Measurements from ENCODE around the gene NXPH1.

The NXPH1 gene

DNA sequence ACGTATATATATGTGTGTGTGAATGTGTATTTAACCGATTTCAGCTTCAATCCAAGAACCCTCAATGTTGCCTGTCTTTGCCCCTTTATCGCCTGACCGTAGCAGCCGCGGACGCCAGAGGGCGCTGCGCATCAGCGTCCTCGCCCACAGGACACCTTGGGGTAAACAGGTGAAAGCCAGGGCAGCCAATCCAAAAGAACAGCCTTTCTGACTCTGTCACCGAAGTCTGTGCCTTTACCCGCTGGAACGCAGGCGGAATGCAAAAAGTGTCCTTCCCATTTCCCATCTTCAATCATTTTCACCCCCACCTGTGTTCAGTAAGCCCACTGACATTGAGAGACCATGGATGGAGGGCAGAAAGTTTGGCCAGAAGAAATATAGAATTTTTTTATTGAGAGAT, 3.6 kb downstream of the NXPH1 start:
- DNase-seq (ENCODE audit: low spot score): peak; percentile 20

DNA sequence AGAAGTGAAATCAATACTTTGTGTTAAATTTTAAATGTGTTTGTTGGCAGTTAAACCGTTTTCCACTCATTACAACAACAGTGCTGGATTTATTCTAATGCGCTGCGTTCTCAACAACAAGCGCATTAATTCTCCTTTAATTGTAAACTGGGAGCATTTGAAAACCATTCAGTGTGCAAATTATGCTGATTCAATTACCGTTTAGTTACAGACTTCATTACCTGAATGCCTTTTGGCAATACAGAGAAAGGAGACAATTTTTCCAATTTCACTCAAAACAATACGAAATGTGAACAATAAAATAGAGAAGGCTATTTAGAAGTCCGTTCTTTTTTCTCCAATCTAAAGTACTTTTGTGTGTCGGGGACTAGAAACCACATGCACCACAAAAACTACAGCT, 4.2 kb downstream of the NXPH1 start:
- no peak for DNase-seq (ENCODE audit: low spot score)

DNA sequence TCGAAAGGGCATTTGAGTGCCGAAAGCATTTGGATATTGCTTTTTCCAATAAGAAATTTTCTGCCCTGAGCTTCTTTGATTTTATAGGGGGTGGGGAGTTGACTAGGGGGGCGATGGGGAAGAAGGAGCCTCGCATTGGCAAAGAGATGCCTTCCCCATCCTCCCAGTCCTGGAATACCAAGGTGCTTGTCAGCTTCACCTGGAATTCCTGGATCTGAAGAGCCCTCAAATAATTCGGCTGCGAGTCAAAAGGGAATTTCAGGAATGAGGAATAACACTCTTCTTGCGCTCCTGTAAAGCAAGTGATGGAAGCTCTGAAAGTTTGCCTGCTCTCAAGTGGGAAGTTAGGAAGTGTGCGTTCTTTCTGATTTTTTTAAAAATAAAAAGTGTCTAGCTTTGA, 7.3 kb downstream of the NXPH1 start:
- DNase-seq (ENCODE audit: low spot score): no peak

DNA sequence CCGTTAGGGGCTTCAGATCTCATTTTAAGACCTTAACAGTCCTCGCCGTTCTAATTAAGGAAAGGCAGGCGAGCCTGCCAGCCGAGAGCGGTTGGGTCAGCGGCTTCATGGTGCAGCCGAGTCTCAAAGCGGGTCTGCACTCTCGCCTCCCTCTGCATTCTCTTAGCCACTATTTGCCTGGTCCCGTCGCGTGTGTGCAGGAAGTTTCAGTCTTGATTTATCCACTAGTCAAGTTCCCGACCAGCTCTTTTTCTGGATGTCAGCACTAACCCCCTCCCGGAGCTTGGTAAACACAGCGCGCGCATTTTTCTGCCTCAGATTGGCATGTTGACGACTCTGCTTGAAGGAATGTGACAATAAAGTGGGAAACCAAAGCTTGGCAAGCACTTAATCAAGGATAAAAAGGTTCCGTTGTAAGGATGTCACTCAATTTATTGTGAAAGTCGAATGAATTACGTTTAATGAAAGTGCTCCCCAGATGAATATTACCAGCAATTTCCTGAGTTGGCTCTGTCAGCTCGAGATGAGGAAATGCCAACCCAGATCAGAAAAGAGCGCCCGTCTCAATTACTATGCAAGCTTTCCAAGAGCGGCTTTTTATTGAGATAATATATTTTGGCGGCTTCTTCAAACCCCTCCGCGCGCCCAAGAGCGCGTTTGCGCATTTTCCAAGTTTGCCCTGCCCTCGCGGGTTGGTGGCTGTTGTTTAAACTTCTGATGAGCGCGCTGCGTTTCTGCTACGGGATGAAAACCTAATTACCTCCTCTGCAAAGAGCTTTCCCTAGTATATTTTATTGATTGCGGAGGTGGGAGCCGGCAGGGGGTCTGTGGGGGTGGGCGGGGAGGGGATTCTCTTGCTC, 7.9 kb downstream of the NXPH1 start:
- DNase-seq (ENCODE audit: low spot score): no peak

DNA sequence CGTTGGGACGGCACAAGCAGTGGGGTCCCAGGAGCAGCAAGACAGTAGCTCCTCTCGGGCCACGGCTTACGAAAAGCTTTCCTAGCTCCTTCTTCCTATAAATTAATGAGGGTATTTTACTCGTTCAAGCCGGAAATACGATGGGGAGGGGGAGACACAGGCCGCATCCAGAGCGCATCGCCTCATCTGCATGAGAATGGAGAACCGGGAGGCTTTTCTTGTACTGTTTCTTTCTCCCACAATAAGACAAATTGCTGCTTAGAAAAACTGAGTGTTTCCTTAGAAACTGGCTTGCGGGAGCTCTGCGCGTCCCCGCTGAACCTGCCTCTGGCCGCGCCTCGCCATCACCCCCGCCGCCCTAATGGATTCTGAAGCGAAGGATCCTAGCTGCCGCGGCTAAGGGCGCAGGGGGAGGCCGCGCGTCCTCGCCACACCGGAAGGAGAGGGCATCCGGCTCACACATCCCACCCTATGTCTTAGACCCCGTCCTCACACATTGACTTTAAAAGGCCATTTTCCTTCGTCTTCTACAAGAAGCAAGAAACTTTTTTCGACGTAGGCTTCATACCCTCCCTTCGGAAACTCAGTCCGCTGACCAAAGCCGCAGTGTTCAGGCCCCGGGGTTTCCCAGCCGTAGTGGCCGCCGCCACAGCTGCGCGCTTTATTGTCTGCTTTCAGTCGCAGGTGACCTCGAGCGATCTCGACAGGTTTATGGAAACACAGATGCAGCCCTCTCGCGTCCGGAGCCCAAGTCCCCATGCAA, 8.8 kb downstream of the NXPH1 start:
- DNase-seq (ENCODE audit: low spot score): no peak

DNA sequence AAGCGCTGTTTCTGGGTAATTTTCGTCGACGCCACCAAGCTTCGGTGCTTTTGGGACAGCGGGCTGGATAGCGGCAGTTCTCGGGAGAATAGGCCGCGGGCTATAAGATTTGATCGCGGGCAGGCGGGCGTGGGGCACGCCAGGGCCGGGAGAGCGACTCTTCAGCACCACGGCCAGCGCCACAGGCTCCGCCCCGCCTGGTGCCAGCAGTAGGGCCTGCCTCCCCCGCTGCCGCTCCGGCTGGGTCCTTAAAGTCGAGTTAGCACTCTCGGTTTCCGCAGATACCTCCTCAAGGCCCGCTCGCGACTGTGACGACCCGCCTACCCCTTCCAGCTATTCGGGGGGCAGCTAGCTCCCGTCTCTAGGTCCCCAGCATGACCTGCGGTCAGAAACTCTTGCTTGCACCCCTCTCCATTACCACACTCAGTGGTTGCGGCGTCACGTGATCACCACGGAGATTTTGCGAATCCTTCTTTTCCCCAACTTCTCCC, 9.4 kb downstream of the NXPH1 start:
- peak; percentile 4 for DNase-seq (ENCODE audit: low spot score)

DNA sequence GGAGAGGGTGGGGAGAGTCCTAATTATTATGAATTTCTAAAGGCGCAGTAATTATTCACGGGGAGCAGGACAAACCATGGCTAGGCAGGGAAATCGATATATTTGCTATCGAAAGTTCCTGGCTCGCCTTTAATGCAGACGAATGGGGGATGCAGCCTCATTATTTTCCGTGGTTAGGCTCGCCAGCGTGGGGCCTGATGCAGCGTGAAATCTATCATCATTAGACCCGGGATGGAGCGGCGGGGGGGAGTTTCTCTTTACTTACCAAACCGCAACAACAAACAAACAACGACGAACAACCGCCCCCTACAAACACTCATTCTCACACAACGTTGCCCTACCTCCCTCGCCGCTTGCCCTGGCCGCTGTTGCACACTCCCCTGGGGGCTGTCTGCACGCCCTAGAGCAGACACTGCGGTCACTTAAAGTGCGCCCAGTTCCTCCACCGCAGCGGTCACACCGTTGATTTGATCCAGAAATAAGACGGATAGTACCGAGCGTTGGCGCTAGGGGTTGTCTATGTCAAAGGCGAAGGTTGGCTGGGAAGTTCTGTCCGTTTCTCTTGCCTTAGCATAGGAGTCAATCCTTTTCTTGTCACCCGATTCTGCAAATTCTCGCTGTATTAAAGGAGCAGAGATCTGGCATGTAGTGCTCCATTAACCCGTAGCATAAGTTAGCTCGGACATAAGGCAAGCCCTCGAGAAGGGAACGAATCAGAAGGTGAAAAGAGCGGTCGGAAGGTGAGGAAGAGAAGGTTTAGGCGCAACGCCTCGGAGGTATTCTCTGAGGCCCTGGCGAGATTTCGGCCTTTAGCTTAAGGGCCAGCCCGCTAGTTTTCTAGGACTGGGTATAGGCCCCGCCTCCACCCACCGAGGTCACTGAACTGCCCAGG, 10.4 kb downstream of the NXPH1 start:
- no peak for DNase-seq (ENCODE audit: low spot score)

DNA sequence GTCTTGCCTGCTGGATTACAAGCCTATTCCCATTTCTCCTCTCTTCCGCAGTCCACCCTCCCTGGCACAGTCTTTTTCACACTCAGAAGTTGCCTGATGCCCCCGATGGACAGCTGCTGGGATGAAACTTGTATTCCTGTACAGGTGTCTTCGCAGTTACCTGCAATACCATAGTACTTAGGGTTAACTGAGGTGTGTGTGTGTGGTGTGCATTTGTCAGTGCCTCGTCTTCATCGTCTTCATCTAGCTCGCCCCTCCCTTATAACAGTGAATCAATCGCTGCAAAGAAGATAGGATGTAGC, 11.0 kb downstream of the NXPH1 start:
- DNase-seq (ENCODE audit: low spot score): no peak

DNA sequence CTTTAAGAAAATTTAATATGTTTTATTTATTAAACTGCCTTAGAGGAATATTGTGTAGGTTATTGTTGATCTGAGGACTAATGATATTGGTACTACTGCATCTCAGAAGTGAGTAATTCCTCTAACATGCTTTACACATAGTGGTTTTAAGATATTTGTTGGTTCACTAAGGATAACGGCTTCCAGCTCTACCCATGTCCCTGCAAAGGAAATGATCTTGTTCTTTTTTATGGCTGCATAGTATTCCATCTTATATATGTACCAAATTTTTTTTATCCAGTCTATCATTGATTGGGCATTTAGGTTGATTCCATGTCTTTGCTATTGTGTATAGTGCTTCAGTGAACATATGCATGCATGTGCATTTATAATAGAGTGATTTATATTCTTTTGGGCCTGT, 20.1 kb downstream of the NXPH1 start:
- no peak for DNase-seq (ENCODE audit: low spot score)

DNA sequence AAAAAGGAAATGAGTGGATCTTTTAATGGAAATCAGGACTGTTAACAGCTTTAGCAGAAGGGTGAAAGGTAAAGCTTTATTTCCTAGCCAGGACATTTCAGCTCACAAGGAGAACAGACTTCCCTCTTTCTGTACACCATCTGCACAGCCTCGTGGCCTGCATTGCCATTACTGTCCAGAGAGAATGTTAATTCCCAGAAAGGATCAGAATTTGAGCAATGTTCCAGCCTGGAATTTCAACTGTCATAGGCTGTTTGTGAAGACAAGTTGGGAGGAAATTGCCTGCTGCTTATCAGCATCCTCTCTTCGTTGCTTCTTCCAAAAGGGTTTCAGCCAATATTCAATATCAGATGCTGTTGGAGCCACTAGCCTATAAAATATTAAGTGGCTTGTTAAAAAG, 22.0 kb downstream of the NXPH1 start:
- no peak for DNase-seq (ENCODE audit: low spot score)

DNA sequence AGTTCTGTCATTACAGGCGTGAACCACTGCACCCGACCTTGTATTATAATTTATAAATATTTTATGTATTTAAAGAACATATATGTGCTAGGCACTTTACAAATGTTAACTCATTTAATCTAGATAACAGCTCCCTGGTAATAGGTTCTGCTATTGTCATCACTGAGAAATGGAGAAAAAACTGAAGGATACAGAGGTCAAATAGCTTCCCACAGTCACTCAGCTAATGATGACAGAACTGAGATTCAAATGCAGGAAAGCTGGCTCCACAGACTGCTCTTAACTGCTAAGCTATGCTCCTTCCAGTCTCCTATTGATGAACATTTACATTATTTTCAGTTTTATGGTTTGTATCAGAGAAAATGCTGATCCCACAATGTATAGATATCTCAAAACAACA, 28.9 kb downstream of the NXPH1 start:
- no peak for DNase-seq (ENCODE audit: low spot score)

DNA sequence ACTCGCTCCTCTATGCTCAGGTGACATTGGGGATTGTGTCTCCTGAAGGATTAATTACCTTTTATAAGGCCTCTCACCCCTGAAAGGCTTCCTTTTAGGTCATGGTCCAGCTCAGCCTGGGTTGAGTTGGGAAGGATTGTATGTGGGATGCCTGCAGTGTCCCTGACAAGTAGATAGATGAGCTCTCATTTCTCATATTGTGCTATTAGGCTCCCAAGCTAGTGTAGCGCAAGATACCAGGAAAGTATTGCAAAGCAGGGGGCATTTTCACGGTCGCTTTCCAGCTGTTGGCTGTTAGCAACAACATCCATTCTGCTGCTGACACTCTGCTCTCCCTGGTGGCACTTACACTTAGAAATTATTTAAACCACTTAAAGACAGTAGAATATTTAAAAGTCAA, 31.9 kb downstream of the NXPH1 start:
- no peak for DNase-seq (ENCODE audit: low spot score)

DNA sequence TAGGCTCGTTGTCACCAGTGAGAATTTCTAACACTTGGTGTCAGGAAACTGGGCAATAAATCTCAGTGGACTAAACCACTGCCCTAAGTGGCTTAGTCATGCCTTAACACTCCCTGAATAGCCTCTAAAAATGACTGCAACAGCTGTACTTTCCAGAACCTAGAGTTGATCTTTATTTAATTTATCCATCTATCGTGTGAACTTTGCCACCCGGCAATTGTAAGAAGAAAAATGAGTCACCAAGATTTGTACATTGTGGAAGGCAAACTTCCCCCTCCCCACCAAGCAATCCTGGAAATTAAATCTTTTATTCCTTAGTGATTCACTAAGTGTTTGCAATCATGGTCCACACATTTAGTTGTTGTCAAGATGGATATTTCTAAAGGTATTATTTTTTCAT, 47.1 kb downstream of the NXPH1 start:
- no peak for DNase-seq (ENCODE audit: low spot score)

DNA sequence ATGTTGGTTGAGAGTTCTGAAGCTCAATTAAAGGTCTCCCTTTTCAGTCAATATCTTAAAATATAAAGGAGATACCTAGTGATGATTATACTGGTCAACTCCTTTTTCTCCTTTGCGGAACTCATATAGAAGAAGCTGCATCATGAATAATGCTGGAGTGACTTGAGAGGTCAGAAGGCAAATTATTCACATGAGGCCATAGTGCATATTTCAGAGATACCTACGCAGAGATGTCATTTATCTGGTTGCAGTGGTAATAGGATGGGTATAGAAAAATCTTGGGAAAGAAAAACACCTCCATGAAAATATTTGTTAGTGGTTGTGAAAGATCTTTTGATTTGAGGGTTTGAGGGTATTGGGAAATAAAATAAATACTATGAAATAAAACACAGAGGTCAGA, 47.7 kb downstream of the NXPH1 start:
- no peak for DNase-seq (ENCODE audit: low spot score)

DNA sequence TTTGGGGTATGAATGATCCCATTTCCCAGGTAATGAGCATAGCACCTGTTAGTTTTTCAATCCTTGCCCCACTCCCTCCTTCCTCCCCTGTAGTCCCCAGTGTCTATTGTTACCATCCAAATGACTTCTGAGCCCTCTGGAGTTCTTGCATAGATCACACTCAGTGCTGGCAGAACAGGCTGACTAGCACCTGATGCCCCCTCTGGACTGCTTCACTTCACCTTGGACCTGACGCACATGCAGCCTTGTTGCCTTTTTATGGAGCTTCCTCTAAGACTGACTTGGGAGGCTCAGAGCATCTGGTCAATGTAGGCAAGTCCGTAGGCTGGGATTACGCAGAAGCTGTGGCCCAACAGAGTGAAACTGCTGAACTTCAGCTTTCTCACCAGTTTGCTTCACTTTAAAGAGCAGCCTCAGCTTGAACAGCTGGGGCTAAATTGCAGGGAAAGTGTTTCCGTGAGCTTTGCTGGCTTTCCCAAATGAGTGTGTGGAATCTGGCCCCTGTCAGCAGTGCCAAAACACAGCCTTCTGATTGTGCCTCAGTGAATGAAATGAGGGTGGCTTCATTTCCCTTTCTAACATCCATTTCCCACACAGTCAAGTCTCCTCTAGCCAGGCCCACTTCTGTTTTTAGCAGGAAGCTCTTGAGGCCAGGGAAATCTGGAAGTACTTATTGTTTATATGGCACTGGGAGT, 48.5 kb downstream of the NXPH1 start:
- no peak for DNase-seq (ENCODE audit: low spot score)

DNA sequence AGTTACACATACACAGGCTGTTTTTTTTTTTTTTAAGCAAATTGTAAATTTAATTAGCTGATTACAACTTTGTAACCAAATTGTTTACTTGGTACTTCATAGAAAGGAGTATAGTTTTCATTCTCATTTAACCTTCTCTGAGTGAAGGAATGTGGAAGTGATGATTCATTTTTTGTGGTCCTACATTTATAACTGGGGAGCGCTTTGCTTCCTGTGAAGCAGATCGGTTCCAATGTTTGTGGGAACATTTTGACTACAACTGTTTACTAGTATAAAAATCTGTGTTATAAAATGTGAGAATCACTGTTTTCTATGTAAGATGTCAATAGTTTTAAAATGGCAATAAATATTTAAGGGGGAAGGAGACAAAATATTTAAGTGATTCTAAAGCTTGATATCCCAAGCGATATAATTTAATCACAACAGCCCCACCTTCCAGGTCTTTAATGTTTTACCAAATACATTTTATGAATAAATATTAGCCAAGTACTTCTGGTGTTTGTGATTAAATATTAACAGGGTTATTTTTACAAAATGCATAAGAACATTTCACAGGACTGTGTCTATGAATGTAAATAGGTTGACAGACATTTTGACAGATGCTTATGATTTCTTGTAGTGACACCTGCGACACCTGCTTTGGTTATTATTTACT, 57.1 kb downstream of the NXPH1 start:
- no peak for DNase-seq (ENCODE audit: low spot score)

DNA sequence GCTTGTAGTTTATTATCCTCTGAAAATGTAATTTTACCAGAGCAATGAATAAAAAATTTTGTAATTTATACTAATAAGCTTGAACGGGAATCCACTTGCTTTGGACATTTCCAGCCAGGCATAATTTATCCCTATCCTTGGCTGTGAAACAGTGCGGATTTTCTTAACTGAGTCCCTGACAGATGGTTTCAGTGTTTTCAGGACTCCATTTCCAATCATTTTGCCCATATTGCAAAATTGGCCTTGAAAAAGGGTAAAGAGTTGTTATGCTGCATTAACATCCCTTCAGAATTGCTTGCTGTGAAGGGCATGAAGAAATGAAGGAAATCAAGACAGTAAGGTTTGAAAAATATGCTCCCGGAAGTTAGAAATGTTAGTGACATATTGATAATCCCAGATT, 57.7 kb downstream of the NXPH1 start:
- DNase-seq (ENCODE audit: low spot score): no peak

DNA sequence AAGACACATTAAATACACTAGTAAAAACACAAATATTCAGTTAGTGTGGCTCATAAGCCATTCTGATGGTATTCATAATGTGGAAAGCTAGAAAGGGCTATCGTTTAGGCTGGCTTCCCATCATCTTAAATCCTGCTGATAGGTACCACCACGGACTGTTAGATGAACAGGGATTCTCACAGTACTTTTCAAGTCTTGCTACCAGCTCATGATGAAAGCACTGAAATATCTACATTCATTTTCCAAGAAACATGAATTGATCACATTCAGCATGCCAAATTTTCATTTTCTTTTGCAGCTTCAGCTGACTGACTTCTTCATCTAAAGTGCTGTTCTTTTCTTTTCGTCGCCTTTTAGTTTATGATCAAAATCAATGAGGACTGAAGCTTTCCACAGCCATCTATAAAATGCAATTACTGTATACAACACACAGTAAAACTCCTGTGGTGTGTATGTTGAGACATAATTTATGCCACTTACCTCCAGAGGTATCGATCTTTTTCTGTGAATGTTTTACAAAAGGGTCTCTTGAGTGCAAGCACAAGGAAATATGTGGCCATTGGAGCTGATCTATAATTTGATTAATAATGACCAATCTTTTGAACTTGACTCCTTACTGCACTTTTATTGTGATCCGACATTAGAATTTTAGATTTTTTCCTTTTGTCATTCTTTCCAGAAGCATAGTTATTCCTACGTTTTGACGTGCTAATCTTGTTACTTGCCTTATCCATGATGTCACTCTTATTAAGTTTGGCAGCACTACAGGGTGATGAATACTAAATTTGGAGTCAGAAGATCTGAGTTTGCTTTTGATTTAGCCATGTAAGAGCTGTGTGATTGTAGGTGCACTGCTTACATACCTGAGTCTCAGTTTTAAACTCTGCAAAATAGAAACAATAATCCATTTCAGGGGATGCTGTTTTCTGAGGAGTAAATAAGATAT, 58.4 kb downstream of the NXPH1 start:
- no peak for DNase-seq (ENCODE audit: low spot score)

DNA sequence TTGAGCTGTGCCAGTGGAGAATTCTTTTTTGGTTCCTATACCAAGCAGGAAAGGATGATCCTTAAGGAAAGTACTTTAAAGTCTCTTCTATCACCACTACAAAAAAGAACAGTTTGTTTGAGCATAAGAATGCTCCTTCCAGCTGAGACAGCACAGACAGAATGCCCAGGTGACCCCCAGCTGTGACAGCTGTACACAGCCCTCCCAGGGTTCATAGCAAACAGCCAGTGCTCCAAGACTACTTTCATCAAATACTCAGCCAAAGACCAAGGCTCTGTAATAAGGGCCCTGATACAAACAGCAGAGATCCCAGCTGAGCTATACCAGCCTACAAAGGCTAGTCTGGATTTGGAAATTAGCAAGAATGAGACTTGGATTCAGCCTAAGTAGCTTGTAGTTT, 65.7 kb downstream of the NXPH1 start:
- DNase-seq (ENCODE audit: low spot score): no peak

DNA sequence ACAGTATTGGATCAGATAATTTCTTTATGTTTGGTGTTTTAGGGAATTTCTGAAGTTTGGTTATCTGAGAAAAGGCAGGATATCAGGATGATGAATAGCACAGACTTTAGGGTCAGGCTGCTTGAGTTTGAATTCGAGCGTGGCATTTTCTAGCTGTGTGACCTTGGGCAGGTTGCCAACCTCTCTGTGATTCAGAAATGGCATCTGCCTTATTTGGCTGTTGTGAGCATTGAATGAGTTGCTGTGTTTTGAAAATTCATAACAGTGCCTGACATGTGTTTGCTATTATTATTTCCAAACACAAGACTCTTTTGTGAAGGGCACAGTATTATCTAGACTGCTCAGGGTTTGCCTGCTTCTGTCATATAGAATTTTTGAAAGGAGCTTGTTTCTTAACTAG, 66.9 kb downstream of the NXPH1 start:
- no peak for DNase-seq (ENCODE audit: low spot score)

Data from CD4-positive, alpha-beta T cell treated with Interleukin-15 for 4 hours (primary cell).